ENCODE measurements around the gene VWA3B. TPM values are rescaled to one million over a fixed set of nuclear protein-coding genes. Genes with fewer than 3 reads are reported as not detected.

The VWA3B gene
- total and polyA plus RNA-seq, 2 of the 4 experiments (the other 2 are of a cell fraction), result not detected

- H3K27me3 ChIP-seq (ENCODE audit: control insufficient read depth, insufficient read depth, low read length), result peaks cover 10% of the 10 kb centered on the region
- in situ Hi-C loops (cut with MboI; ENCODE audit: low sequenced_read_pairs), result no loop called here
- H3K4me3 ChIP-seq (ENCODE audit: insufficient read depth, low read depth, low read length), result no peak overlapping the region
- H2BK120ac ChIP-seq (ENCODE audit: low read depth, low read length), result no peak overlapping the region
- H4K5ac ChIP-seq (ENCODE audit: low read depth, low read length), result no peak overlapping the region
- CTCF ChIA-PET, result no interaction called here
- TF ChIP-seq NFE2L2 (IDR thresholded peaks at IDR 0.05; ENCODE audit: low read depth, low read length), result no peak
- TF ChIP-seq RAD21 (IDR thresholded peaks at IDR 0.05; ENCODE audit: low read length), result no peak
- no peak for TF ChIP-seq RFX5 (IDR thresholded peaks at IDR 0.05; ENCODE audit: low read depth, low read length)
- no peak for TF ChIP-seq CEBPB (IDR thresholded peaks at IDR 0.05; ENCODE audit: low read depth, low read length)
- TF ChIP-seq USF2 (IDR thresholded peaks at IDR 0.05; ENCODE audit: low read depth, low read length), result no peak
- TF ChIP-seq POLR2A (IDR thresholded peaks at IDR 0.05; ENCODE audit: low read depth, low read length), result no peak
- no peak for TF ChIP-seq FOS (IDR thresholded peaks at IDR 0.05; ENCODE audit: low read depth, low read length)
- TF ChIP-seq MAZ (IDR thresholded peaks at IDR 0.05; ENCODE audit: borderline replicate concordance, low read depth, low read length), result no peak
- TF ChIP-seq MXI1 (IDR thresholded peaks at IDR 0.05; ENCODE audit: borderline replicate concordance, low read depth, low read length), result no peak
- no peak for TF ChIP-seq RCOR1 (IDR thresholded peaks at IDR 0.05; ENCODE audit: insufficient replicate concordance, low read length)
- TF ChIP-seq BHLHE40 (IDR thresholded peaks at IDR 0.05; ENCODE audit: low read depth, low read length), result no peak
- TF ChIP-seq CHD1 (IDR thresholded peaks at IDR 0.05; ENCODE audit: low read depth, low read length), result no peak
- TF ChIP-seq MAFK (IDR thresholded peaks at IDR 0.05; ENCODE audit: low read depth, low read length), result no peak
- TF ChIP-seq ELK1 (IDR thresholded peaks at IDR 0.05; ENCODE audit: borderline replicate concordance, low read depth, low read length), result no peak
- no peak for TF ChIP-seq CTCF (conservative IDR thresholded peaks at IDR 0.05; ENCODE audit: low read depth, low read length)
- POLR2A ChIA-PET (ENCODE audit: unreplicated experiment), result no interaction called here
- H3K18ac ChIP-seq (ENCODE audit: low read depth, low read length), result no peak overlapping the region
- DNase-seq, result no peak
- no peak overlapping the region for H2BK15ac ChIP-seq (ENCODE audit: low read depth, low read length)
- H3K4me2 ChIP-seq (ENCODE audit: low read depth, low read length), result no peak overlapping the region
- no peak overlapping the region for H2BK20ac ChIP-seq (ENCODE audit: low read depth, low read length)
- H2AK9ac ChIP-seq (replicated peaks; ENCODE audit: low read depth, low read length, poor library complexity), result no peak overlapping the region
- H4K20me1 ChIP-seq (ENCODE audit: insufficient read depth, low read length), result no peaks in the 10 kb centered on the region
- H3K79me1 ChIP-seq (ENCODE audit: low read depth in 1 of 2, low read length in 2 of 2), result no peaks in the 10 kb centered on the region
- no peaks in the 10 kb centered on the region for H3K36me3 ChIP-seq (ENCODE audit: control insufficient read depth, insufficient read depth, low read length)
- H3K9ac ChIP-seq (ENCODE audit: low read depth, low read length), result no peak overlapping the region
- no peak for ATAC-seq (ENCODE audit: low read depth)
- no peaks in the 10 kb centered on the region for H3K9me3 ChIP-seq (ENCODE audit: control insufficient read depth, insufficient read depth, low read length)
- no peak overlapping the region for H3K23ac ChIP-seq (ENCODE audit: low read depth, low read length)
- no peak overlapping the region for H3K27ac ChIP-seq (ENCODE audit: insufficient read depth, low read length)
- no peak overlapping the region for H3K14ac ChIP-seq (replicated peaks; ENCODE audit: low read depth, low read length)
- no peak overlapping the region for H3K56ac ChIP-seq (ENCODE audit: extremely low read depth, insufficient read depth, low read length)
- dilution Hi-C loops (cut with HindIII; ENCODE audit: low sequenced_read_pairs, unreplicated experiment), result no loop called here
- no peak overlapping the region for H4K8ac ChIP-seq (ENCODE audit: low read depth in 2 of 2, low read length in 2 of 2)
- no peak overlapping the region for H2AK5ac ChIP-seq (ENCODE audit: low read depth, low read length)
- H3K4me1 ChIP-seq (ENCODE audit: control insufficient read depth, insufficient read depth, low read length), result no peaks in the 10 kb centered on the region
- no peaks in the 10 kb centered on the region for H3K9me1 ChIP-seq (ENCODE audit: insufficient read depth, low read length)
- 0% methylated on average over 1 of the region's 14 CpGs; no CpG with 5 or more reads in 1 of the 2 experiments for WGBS, 2 experiments (ENCODE audit: extremely low coverage in 2 of 2, insufficient read length in 1 of 2)
- intact Hi-C loops (cut with micrococcal nuclease), result no loop called here
- no peak overlapping the region for H3K4ac ChIP-seq (ENCODE audit: low read depth, low read length)
- no peak overlapping the region for H4K91ac ChIP-seq (ENCODE audit: insufficient read depth, low read depth, low read length)
- H2BK5ac ChIP-seq (ENCODE audit: low read depth, low read length, poor library complexity, severe bottlenecking), result no peak overlapping the region
- no peak overlapping the region for H2AFZ ChIP-seq (replicated peaks; ENCODE audit: low read length, poor library complexity)
- no TSS peak for BruUV-seq (replicated peaks)
Observed at GRCh38 chr2:98172150-98172765, 85.3 kb downstream of the VWA3B start.

Data from IMR-90 (cell line).